ENCODE measurements around the gene DIP2C. TPM values are rescaled to one million over a fixed set of nuclear protein-coding genes. Genes with fewer than 3 reads are reported as not detected.
"Not testable (repeated sequence)": the region's sequence is repeated elsewhere in the genome, so short reads cannot be mapped to it uniquely, and the experiment has no call there.

DIP2C gene
- total RNA-seq, 1 donor from 2014 or later: 5.1 TPM

- no peak for DNase-seq (ENCODE audit: low read depth, low spot score)
Measured at GRCh38 chr10:639751-640672, 49.5 kb downstream of the DIP2C start.

- no peak for DNase-seq (ENCODE audit: low read depth, low spot score)
Measured at GRCh38 chr10:639001-639750, 50.3 kb downstream of the DIP2C start.

- no peak for DNase-seq (ENCODE audit: low read depth, low spot score)
Measured at GRCh38 chr10:637771-638195, 51.7 kb downstream of the DIP2C start.

GRCh38 chr10:637221-637620 lies 52.2 kb downstream of the DIP2C start:
- DNase-seq (ENCODE audit: low read depth, low spot score): no peak

GRCh38 chr10:636769-637168 lies 52.7 kb downstream of the DIP2C start:
- DNase-seq (ENCODE audit: low read depth, low spot score): no peak

- DNase-seq (ENCODE audit: low read depth, low spot score): no peak
Measured at GRCh38 chr10:636016-636730, 53.3 kb downstream of the DIP2C start.

- DNase-seq (ENCODE audit: low read depth, low spot score): no peak
Measured at GRCh38 chr10:635088-635861, 54.2 kb downstream of the DIP2C start.

- DNase-seq (ENCODE audit: low read depth, low spot score): no peak
Measured at GRCh38 chr10:634256-634655, 55.2 kb downstream of the DIP2C start.

- DNase-seq (ENCODE audit: low read depth, low spot score): no peak
Measured at GRCh38 chr10:633279-634245, 55.9 kb downstream of the DIP2C start.

- not testable (repeated sequence) for DNase-seq (ENCODE audit: low read depth, low spot score)
Measured at GRCh38 chr10:632807-633177, 56.7 kb downstream of the DIP2C start.

GRCh38 chr10:632155-632806 lies 57.2 kb downstream of the DIP2C start:
- not testable (repeated sequence) for DNase-seq (ENCODE audit: low read depth, low spot score)

GRCh38 chr10:631266-631665 lies 58.2 kb downstream of the DIP2C start:
- no peak for DNase-seq (ENCODE audit: low read depth, low spot score)

- no peak for DNase-seq (ENCODE audit: low read depth, low spot score)
Measured at GRCh38 chr10:630581-631073, 58.8 kb downstream of the DIP2C start.

- DNase-seq (ENCODE audit: low read depth, low spot score): no peak
Measured at GRCh38 chr10:629186-629998, 60.1 kb downstream of the DIP2C start.

- no peak for DNase-seq (ENCODE audit: low read depth, low spot score)
Measured at GRCh38 chr10:628386-629045, 61.0 kb downstream of the DIP2C start.

GRCh38 chr10:627032-627992 lies 62.2 kb downstream of the DIP2C start:
- no peak for DNase-seq (ENCODE audit: low read depth, low spot score)

Data from pulmonary artery endothelial cell (primary cell).